GM12891 (cell line): Measurements from ENCODE around the gene RALGPS1.
A peak's percentile ranks its signal among the peaks of the same experiment; 100 is the strongest.

ENCODE experiments used
- DNase-seq: peaks from one replicate; pipeline ENCODE4 v3.0.0; 2011; ENCODE audit warnings: low spot score; ENCODE audit not compliant: insufficient read length
- FAIRE-seq: peaks from 2 replicates; lab custom pipeline; 2011; peaks lifted over from hg19 to GRCh38; lab: Jason Lieb, UNC
- PAX5 ChIP-seq: IDR thresholded peaks from 2 replicates; pipeline ENCODE4 v1.6.1; 2011; ENCODE audit warnings: low read length, moderate library complexity, mild to moderate bottlenecking; ENCODE audit not compliant: insufficient read depth, severe bottlenecking
- POLR2A ChIP-seq: IDR thresholded peaks from 2 replicates; pipeline ENCODE4 v1.6.1; 2011; ENCODE audit warnings: low read depth, low read length, control low read depth
- POLR2AphosphoS5 ChIP-seq: IDR thresholded peaks from 2 replicates; pipeline ENCODE4 v1.6.1; 2011; ENCODE audit warnings: low read depth, low read length, control low read depth
- POU2F2 ChIP-seq: IDR thresholded peaks from 2 replicates; pipeline ENCODE4 v1.6.1; 2011; ENCODE audit warnings: low read depth, mild to moderate bottlenecking, control low read depth, low read length, moderate library complexity
- SPI1 ChIP-seq: IDR thresholded peaks from 2 replicates; pipeline ENCODE4 v1.6.1; 2011; ENCODE audit warnings: low read depth, low read length, control low read depth
- TAF1 ChIP-seq: IDR thresholded peaks from 2 replicates; pipeline ENCODE4 v1.6.1; 2011; ENCODE audit warnings: low read depth, low read length, control low read depth

The RALGPS1 gene

DNA sequence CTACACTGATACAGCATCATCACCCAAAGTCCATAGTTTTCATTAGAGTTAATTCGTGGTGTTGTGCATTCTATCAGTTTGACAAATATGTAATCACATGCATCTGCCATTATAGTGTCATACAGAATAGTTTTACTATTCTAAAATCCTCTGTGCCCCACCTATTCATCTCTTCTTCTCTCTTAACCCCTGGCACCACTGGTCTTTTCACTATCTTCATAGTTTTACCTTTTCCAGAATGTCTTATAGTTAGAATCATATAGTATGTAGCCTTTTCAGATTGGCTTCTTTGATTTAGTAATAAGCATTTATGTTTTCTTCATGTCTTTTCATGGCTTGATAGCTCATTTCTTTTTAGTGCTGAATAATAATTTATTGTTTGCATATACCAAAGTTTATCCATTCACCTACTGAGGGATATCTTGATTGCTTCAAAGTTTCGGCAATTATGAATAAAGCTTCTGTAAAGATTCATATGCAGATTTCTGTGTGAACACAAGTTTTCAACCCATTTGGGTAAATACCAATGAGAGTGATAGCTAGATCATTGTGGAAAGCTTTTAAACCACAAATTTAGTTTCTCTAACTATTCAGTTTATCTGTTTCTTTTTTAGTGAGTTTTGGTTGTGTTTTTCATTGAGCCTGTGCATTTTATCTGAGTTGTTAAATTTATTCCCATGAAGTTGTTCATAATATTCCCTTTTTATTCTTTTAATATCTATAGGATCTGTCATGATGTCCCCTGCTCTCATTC is 84.9 kb downstream of the RALGPS1 start:
- no peak for DNase-seq

DNA sequence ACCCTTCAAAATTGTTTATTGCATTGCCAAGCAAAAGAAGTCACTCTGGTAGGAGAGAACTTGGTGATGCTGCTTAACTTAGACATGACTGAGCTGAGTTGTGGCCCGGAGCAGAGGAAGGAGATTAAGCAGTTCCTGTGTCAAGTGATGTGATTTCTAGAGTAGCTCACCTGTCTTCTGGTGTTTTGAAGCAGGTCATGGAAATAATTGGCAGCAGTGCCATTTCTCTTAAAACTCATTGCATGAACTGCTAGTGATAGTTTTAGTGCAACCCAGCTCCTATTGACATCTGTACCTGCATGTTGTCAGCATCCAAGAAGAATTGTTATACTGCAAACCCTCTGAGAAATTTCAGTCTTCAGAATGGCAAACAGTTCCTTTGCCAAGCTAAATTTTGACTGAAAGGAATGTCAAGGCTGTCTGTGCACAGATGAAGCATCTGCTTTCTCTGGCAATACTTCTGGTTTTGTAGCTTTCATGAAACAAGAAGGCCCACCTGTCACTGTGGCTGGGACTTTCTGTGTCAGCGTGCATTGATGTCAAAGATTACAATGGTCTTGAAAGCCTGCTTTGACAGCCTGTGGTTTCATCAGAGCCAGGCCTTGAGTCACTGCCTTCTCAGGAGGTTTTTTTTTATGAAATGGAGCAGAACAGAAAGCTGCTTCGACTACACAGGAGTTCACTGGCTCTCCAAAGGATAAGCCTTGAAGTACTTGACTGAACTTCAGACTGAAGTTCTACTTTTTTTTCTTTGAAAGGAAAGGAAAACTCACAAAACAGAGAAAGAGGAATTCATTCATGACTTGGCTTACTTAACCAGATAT is 90.6 kb downstream of the RALGPS1 start:
- FAIRE-seq (peak; percentile 94), DNase-seq (peak; percentile 42)
- peak; percentile 24; the same call in 1 of the 2 replicates for TF ChIP-seq SPI1
- TF ChIP-seq TAF1, result no peak
- TF ChIP-seq POLR2AphosphoS5, result no peak
- no peak for TF ChIP-seq POLR2A
- peak; percentile 66; the same call in 1 of the 2 replicates for TF ChIP-seq POU2F2
- no peak for TF ChIP-seq PAX5

More for the DNA sequence above, 84.9 kb downstream of the RALGPS1 start:
- FAIRE-seq, result no peak
- TF ChIP-seq POU2F2 (no peak), POLR2AphosphoS5 (no peak), SPI1 (no peak), POLR2A (no peak), TAF1 (no peak), PAX5 (no peak)

DNA sequence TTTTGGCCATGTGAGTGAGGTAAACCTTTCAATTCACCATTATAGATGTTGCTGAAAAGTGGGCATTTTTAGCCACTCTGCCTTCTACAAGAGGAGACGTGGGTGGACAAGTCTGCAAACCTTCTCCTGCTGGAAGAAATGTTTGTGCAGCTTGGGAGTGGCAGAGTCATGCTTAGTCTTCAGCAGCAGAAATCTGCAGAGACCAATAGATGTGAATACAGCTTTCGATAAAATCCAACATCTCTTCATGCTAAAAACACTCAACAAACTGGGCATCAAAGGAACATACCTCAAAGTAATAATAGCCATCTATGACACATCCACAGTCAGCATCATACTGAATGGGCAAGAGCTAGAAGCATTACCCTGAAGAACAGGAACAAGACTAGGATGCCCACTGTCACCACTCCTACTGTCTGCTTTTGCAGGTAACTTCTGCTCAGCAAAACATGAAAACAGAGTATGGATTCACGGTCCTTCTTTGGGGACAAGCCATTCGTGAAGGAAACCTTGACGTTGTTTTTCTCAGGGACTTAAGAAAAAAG is 91.3 kb downstream of the RALGPS1 start:
- no peak for TF ChIP-seq POU2F2
- no peak for TF ChIP-seq POLR2AphosphoS5
- no peak for TF ChIP-seq PAX5
- no peak for TF ChIP-seq TAF1
- TF ChIP-seq POLR2A, result no peak
- TF ChIP-seq SPI1, result no peak
- DNase-seq (no peak), FAIRE-seq (peak; percentile 71)

DNA sequence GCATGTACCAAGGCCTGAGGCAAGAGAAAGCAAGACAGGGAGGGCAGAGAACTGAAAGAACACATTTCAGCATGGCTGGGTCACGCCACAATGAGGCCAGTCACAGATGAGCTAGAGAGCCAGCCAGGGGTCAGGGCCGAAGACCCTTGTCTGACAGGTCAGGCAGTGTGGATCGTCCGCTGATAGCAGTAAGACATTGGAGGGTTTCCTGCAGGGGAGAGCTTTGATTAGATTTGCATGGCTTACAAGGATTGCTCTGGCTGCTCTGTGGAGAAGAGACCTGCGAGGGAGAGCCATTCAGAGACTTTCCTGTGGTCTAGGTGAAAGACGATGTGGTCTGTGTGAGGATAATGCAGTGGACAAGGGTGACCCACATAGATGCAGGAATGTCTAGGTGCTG is 93.1 kb downstream of the RALGPS1 start:
- FAIRE-seq (no peak), DNase-seq (no peak)
- TF ChIP-seq SPI1 (no peak), POLR2A (no peak), PAX5 (no peak), TAF1 (no peak), POU2F2 (no peak), POLR2AphosphoS5 (no peak)

DNA sequence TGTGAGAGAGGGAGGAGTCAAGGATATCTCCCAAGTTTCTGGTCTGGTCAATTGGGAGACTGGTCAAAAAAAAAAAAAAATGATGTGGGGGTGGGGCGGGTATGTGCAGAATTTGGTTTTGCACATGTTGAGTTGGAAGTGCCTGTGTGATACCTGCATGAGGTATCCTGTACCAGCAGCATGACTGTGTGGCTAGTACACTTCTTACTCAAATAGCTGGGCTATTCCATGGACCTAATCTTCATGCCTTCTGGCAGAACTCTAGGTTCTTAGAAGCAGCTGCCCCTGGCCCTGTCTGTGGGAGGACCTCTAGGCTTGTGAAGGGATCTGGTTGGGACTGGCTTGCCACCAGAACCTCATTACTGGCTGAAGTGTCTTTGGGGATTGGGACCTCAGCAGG is 93.5 kb downstream of the RALGPS1 start:
- FAIRE-seq (no peak), DNase-seq (no peak)
- TF ChIP-seq TAF1 (no peak), POLR2AphosphoS5 (no peak), POU2F2 (no peak), POLR2A (no peak)

DNA sequence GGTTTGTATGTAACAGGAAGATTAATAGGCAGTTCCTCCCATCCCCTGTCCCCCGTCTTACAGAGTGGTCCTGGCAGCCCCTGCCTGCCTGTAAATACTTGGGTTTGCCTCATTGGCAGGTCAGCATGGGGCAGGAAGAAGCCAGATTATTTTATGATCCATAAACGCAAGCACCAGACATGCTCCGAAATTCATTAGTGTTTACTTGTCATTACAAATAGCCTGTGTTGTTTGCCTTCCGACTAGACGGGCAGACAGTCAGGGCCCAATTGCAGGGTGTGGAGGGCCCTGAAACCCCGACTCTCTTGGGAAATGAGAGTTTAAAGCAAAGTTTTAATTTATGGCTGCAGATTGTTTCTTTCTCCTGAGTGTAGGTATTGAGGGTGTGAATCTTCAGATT is 97.2 kb downstream of the RALGPS1 start:
- TF ChIP-seq SPI1 (no peak), PAX5 (no peak), POU2F2 (no peak), POLR2A (no peak), TAF1 (no peak), POLR2AphosphoS5 (no peak)
- FAIRE-seq (no peak), DNase-seq (no peak)

DNA sequence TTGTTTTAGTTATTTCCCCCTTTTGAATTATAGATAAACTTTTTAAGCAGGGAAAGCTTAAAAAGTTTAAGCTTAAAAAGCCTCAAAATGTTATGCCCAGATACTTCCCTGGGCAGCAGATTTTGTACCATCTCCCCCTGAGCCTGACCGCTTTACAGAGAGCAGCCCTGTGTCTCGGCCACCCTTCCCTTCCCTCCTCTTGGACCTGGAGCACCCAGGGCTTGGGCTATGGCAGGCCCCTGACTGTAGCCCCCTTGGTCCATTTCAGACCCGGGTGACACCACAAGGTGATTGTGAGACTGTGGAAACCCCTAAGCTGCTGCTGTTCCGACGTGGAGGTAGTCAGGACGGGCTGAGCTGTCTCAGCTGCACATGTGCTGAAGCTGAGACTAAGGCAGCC is 97.7 kb downstream of the RALGPS1 start:
- TF ChIP-seq POLR2A (no peak), POU2F2 (no peak), PAX5 (no peak), TAF1 (no peak)
- DNase-seq (no peak), FAIRE-seq (no peak)

DNA sequence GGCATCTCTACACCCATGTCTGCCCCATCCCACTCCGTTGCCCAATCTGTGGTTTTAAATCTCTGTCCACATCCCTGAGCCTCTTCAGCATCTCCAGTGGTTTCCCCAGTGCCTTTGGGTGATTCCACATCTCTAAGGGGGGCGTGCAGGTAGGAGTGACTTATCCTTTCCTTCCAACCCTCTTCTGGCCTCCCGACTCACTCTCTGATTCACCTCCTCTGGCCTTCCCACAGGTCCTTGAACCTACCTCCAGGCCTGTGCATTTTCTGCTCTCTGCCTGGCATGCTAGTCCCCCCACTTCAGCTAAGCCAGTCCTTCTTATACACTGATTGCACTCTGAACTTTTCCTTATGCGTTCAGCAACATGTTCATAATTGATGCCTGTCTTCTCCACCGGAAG is 99.0 kb downstream of the RALGPS1 start:
- TF ChIP-seq POLR2A, result no peak
- TF ChIP-seq PAX5, result no peak
- TF ChIP-seq SPI1, result no peak
- no peak for TF ChIP-seq TAF1
- TF ChIP-seq POLR2AphosphoS5, result no peak
- TF ChIP-seq POU2F2, result no peak
- no peak for FAIRE-seq
- no peak for DNase-seq

DNA sequence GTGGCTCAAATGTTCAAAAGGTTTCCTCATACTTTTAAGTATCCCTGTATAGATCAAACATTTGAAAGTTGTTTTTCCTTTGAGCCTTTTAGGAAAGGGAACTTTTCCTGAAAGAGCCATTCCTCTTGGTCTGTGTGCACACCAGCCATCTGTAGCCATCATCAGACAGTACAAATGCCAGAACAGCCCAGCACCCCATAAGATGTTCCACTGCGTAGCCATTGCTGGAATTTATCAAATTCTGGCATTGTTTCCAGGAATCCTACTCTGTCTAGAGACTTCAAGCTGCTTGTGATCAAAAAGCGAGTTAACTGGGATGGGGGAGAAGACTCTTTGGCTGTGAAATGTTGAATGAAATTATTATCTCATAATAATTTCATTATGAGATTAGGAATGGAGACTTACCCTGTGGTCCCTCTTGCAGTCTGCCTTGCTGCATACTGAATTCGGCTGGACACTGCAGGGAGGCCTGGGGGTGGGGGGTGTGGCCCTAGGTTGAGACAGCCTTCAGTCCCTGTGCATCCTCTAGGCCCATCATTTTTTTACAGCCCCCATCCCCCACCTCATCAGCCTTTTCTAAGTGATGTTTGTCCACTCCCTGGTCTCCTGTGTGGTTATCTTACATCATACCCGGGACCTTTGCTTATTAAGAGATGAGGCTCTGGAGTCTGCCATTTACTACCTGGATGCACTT is 99.8 kb downstream of the RALGPS1 start:
- TF ChIP-seq POLR2AphosphoS5, result no peak
- TF ChIP-seq POLR2A, result no peak
- TF ChIP-seq TAF1, result no peak
- no peak for TF ChIP-seq SPI1
- no peak for TF ChIP-seq PAX5
- TF ChIP-seq POU2F2, result no peak
- DNase-seq (no peak), FAIRE-seq (no peak)
